OCI-LY1 (cell line): ENCODE data around the gene ADAMTS6.

Experiments used
- CTCF ChIP-seq: fragments of 200-600 bp; sonication (generic), shearing (Covaris generic); IDR thresholded peaks from 2 replicates; pipeline ENCODE4 v1.5.1; 2017; ENCODE audit warnings: mild to moderate bottlenecking, antibody characterized with exemption, low read length, moderate library complexity, mixed read lengths
- EZH2 ChIP-seq: fragments of 200-600 bp; sonication (generic), shearing (Covaris generic); IDR thresholded peaks from 2 replicates; pipeline ENCODE4 v1.8.0; 2017; ENCODE audit warnings: borderline replicate concordance, mixed run types, mild to moderate bottlenecking, antibody characterized with exemption, low read length, moderate library complexity, mixed read lengths

GRCh38 chr5:65150599-65151304 lies 331.0 kb downstream of the ADAMTS6 start:
- TF ChIP-seq CTCF, result no peak
- TF ChIP-seq EZH2, result no peak
